HK-2 (cell line): ENCODE data around the gene MIA2.

Experiments
- DNase-seq: peaks from one replicate; pipeline ENCODE4 v3.0.0-alpha.2; 2018; ENCODE audit not compliant: unreplicated experiment

MIA2 gene

GRCh38 chr14:39384177-39384576, 150.5 kb downstream of the MIA2 start:
- no peak for DNase-seq

GRCh38 chr14:39393289-39393688, 159.6 kb downstream of the MIA2 start:
- no peak for DNase-seq

GRCh38 chr14:39395555-39396254, 162.0 kb downstream of the MIA2 start:
- DNase-seq = peak; percentile 22

GRCh38 chr14:39396448-39396847, 162.7 kb downstream of the MIA2 start:
- no peak for DNase-seq

GRCh38 chr14:39398382-39398781, 164.7 kb downstream of the MIA2 start:
- DNase-seq = no peak

GRCh38 chr14:39406560-39406959, 172.8 kb downstream of the MIA2 start:
- no peak for DNase-seq

- DNase-seq = no peak
These were observed 182.4 kb downstream of the MIA2 start for GRCh38 chr14:39416072-39416471.

GRCh38 chr14:39417014-39417413, 183.3 kb downstream of the MIA2 start:
- DNase-seq = no peak

GRCh38 chr14:39419272-39419671, 185.6 kb downstream of the MIA2 start:
- no peak for DNase-seq

- DNase-seq = no peak
These were observed 188.5 kb downstream of the MIA2 start for GRCh38 chr14:39422243-39422642.

- no peak for DNase-seq
These were observed 190.1 kb downstream of the MIA2 start for GRCh38 chr14:39423793-39424192.

GRCh38 chr14:39425947-39426346, 192.2 kb downstream of the MIA2 start:
- DNase-seq = no peak

GRCh38 chr14:39426605-39427004, 192.9 kb downstream of the MIA2 start:
- DNase-seq = no peak

GRCh38 chr14:39428118-39428517, 194.4 kb downstream of the MIA2 start:
- no peak for DNase-seq

GRCh38 chr14:39430762-39431415, 197.2 kb downstream of the MIA2 start:
- DNase-seq = no peak

- peak; percentile 52 for DNase-seq
These were observed 197.9 kb downstream of the MIA2 start for GRCh38 chr14:39431416-39432178.

- peak; percentile 95 for DNase-seq
These were observed 198.5 kb downstream of the MIA2 start, which contains the start of gene FBXO33 for GRCh38 chr14:39432179-39432618. FBXO33 (minus strand) TSS chr14:39432433; CDS start chr14:39432162, 271 bp downstream.

GRCh38 chr14:39432619-39433451, 199.1 kb downstream of the MIA2 start:
- peak; percentile 86 for DNase-seq

GRCh38 chr14:39433452-39433813, 199.7 kb downstream of the MIA2 start:
- no peak for DNase-seq

- no peak for DNase-seq
These were observed 200.7 kb downstream of the MIA2 start for GRCh38 chr14:39434401-39434800.

GRCh38 chr14:39435241-39435640, 201.5 kb downstream of the MIA2 start:
- DNase-seq = no peak
